ENCODE measurements around the gene PTEN.

PTEN gene

GRCh38 chr10:87861953-87862678 lies 1.3 kb upstream of the PTEN start:
- no peak for TF ChIP-seq CTCF (conservative IDR thresholded peaks at IDR 0.05)
- H3K27ac ChIP-seq, result peak overlapping the region; percentile 98

GRCh38 chr10:87862679-87863052 lies 759 bp upstream of the PTEN start:
- H3K27ac ChIP-seq, result peak overlapping the region; percentile 98
- no peak for TF ChIP-seq CTCF (conservative IDR thresholded peaks at IDR 0.05)

GRCh38 chr10:87863951-87864495 lies 598 bp downstream of the PTEN start:
- H3K27ac ChIP-seq, result peak overlapping the region; percentile 98

GRCh38 chr10:87864496-87865059 lies 1.2 kb downstream of the PTEN start:
- no peak for TF ChIP-seq CTCF (conservative IDR thresholded peaks at IDR 0.05)
- H3K27ac ChIP-seq, result peak overlapping the region; percentile 98

GRCh38 chr10:87865241-87865881 lies 1.9 kb downstream of the PTEN start:
- peak overlapping the region; percentile 98 for H3K27ac ChIP-seq
- no peak for TF ChIP-seq CTCF (conservative IDR thresholded peaks at IDR 0.05)

GRCh38 chr10:87866412-87866974 lies 3.1 kb downstream of the PTEN start:
- no peak for TF ChIP-seq CTCF (conservative IDR thresholded peaks at IDR 0.05)
- peak overlapping the region; percentile 98; the same call in 1 of the 2 replicates for H3K27ac ChIP-seq

- TF ChIP-seq CTCF (conservative IDR thresholded peaks at IDR 0.05), result no peak
- peak overlapping the region; percentile 98; the same call in 1 of the 2 replicates for H3K27ac ChIP-seq
These were observed 4.0 kb downstream of the PTEN start for GRCh38 chr10:87867453-87867852.

All from VCaP (cell line).